ENCODE data around the gene DZANK1.
"Not testable (repeated sequence)": the region's sequence is repeated elsewhere in the genome, so short reads cannot be mapped to it uniquely, and the experiment has no call there.

The DZANK1 gene

DNA sequence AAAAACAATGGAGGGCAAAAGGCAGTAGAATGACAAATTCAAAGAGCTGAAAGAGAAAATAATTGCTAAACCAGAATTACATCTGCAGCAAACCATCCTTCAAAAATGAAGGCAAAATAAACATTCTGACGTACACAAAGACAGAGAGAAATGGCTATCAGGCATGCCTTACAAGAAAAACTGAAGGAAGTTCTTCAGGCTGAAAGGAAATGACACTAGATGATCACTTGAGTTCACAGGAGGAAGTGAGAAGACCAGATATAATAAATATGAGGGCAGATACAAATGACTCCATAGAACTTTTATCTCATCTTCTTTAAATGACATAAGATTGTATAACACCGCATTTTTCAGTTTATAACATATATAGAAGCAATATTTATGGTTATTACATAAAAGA lies 30.0 kb downstream of the DZANK1 start:
- DNase-seq (ENCODE audit: low spot score) = no peak

- DNase-seq (ENCODE audit: low spot score) = no peak
These were observed 35.6 kb downstream of the DZANK1 start for GRCh38 chr20:18431206-18431605.

GRCh38 chr20:18430172-18430826 lies 36.5 kb downstream of the DZANK1 start:
- DNase-seq (ENCODE audit: low spot score) = no peak

GRCh38 chr20:18428490-18429173 lies 38.2 kb downstream of the DZANK1 start:
- no peak for DNase-seq (ENCODE audit: low spot score)

DNA sequence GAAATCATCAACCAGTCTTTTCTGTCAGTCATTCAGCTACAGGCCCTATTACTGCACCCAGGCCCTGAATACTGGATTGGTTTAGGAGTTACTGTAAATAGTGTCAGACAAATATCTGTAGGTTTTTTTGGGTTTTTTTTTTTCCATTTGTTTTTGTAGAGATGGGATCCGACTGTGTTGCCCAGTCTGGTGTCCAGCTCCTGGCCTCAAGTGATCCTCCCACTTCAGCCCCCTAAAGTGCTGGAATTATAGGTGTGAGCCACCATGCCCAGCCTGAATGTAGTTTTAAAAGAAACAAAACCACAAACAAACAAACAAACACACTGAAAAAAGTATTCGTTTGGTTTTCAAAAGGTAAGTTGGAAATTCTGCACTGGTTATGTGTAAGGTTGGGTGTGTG lies 39.6 kb downstream of the DZANK1 start:
- DNase-seq (ENCODE audit: low spot score) = no peak

- DNase-seq (ENCODE audit: low spot score) = no peak
These were observed 45.2 kb downstream of the DZANK1 start for GRCh38 chr20:18421608-18422007.

DNA sequence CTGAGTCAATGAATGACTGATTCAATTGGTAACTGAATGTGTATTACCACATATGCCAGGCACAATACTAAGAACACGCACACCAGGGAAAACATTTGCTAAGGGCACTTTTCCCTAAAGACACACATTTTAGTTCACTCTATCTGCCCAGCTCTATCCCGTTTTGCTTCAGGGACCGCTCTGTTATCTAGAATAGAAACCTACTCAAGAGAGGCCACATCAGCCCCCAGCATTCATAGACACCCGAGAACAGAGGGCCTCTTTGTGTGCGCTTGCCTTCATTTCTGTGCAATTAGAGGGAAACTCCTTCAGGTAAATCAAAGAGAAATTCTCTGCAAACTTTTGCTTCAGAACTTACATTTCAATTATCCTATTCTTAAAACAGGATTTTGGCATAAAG lies 50.3 kb downstream of the DZANK1 start:
- no peak for DNase-seq (ENCODE audit: low spot score)

- no peak for DNase-seq (ENCODE audit: low spot score)
These were observed 52.7 kb downstream of the DZANK1 start for GRCh38 chr20:18414140-18414539.

- DNase-seq (ENCODE audit: low spot score) = no peak
These were observed 54.5 kb downstream of the DZANK1 start for GRCh38 chr20:18412221-18412901.

DNA sequence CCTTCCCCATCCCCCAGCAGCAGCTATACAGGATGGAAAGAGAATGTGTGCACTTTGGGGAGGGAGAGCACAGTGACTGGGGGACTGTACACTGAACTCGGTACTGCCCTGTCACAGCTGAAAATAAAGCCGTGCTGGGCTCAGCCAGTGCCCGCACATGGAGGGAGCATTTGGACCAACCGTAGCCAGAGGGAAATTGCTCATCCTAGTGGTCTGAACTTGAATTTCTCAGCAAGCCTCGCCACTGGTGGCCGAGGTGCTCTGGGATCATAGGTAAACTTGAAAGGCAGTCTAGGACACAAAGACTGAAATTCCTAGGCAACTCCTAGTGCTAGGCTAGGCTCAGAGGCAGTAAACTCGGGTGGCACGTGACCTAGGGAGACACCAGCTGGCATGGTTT lies 61.0 kb downstream of the DZANK1 start:
- DNase-seq (ENCODE audit: low spot score) = no peak

DNA sequence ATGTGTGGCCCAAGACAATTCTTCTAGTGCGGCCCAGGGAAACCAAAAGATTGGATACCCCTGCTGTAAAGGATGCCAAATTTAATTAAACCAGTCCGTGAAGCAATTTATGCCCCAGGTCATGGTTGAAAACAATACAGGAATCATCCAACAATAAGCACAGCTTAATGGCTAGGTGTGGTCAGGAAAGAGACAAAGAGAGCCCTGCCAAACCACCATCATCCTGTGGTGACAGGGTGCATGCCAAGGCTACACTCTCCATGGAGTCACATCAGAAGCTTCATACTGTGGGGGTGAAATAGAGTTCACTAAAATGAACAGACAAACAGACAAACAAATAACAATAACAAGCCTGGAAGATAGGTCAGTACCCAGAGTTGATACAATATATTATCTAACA lies 62.7 kb downstream of the DZANK1 start:
- DNase-seq (ENCODE audit: low spot score) = no peak

DNA sequence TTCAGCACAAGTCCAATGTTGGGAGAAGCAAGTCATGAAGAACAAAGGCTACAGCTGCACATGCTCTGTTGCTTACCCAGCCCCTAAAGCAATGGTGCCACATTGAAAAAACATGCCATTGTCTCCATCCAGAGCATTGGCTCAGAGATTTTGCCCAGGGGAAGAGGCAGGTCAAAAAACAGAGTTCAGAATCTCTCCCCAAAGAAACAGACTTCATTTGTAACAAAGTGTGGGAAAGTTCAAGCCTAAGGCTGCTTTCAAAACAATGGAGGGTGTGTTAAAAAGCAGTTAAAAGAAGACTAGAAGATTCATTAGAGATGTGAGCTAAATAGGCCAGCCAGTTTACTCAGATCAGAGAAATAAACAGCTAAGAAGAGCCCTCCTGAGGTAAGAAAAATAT lies 63.6 kb downstream of the DZANK1 start:
- DNase-seq (ENCODE audit: low spot score) = no peak

- DNase-seq (ENCODE audit: low spot score) = no peak
These were observed 65.5 kb downstream of the DZANK1 start for GRCh38 chr20:18401305-18401704.

DNA sequence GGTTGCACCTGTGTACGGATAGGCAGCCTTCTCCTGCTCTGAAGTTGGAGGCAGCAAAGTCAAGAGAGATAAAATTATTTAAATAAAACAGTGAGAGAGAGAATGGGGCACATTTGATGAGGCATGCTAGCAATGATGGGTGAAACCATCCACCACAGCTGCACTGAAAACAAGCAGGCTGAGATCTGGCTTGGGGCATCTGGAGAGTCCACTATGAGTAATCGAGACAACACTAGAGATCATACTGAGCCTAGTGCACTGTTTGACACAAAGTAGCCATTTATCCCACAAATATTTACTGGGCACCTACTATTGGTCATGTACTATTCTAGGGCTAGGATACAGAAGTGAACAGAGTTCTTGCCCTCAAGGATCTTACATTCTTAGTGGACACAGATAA lies 66.4 kb downstream of the DZANK1 start:
- no peak for DNase-seq (ENCODE audit: low spot score)

DNA sequence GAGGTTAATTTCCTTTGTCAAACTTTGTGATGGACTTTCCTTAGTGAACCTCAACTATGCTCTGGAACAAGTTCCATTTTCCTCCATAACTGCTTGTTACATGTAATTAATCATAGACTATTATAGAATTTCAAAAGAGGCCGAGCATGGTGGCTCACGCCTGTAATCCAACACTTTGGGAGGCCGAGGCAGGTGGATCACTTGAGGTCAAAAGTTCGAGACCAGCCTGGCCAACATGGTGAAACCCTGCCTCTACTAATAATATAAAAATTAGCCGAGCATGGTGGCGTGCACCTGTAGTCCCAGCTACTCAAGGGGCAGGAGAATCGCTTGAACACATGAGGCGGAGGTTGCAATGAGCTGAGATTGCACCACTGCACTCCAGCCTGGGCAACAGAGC lies 68.1 kb downstream of the DZANK1 start:
- DNase-seq (ENCODE audit: low spot score) = not testable (repeated sequence)

- DNase-seq (ENCODE audit: low spot score) = no peak
These were observed 69.8 kb downstream of the DZANK1 start for GRCh38 chr20:18397030-18397429.

DNA sequence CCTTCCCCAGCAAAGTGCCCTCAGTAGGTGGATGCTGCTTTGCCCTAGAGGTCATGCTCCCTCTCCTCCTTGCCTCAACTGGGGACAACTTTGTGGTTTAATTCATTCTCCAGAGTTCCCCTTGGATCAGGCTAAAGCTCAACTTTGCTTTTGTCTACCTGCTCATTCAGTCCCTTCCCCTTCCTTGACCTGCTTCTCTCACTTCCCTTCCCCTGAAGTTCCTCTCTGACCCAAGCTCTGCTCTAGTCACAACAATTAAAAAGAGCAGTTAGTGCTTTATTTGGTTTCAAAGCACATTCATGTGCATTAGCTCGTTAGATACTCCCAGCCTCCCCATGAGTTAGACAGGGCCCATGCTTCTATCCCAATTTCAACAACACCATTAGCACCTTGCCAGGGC lies 71.3 kb downstream of the DZANK1 start:
- DNase-seq (ENCODE audit: low spot score) = no peak

- DNase-seq (ENCODE audit: low spot score) = no peak
These were observed 72.5 kb downstream of the DZANK1 start for GRCh38 chr20:18394363-18394762.

DNA sequence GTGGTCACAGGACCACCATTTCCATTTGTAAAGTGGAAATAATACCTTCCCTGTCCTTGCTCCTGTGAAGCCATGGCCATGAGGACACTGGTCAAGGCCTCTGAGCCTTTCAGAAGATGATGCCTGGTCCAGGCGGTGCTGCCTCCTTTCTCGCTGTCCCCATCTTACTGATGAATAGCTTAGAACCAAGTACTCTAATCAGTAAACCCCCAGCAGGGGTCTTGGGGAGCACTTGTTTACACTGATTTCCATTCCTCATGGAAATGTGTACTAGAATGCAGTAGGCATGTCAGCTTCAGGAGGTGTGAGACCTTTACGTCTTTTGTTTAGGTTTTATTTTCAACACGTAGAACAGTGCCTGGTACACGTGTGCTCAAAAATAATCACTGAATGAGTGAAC lies 75.1 kb downstream of the DZANK1 start:
- DNase-seq (ENCODE audit: low spot score) = no peak

DNA sequence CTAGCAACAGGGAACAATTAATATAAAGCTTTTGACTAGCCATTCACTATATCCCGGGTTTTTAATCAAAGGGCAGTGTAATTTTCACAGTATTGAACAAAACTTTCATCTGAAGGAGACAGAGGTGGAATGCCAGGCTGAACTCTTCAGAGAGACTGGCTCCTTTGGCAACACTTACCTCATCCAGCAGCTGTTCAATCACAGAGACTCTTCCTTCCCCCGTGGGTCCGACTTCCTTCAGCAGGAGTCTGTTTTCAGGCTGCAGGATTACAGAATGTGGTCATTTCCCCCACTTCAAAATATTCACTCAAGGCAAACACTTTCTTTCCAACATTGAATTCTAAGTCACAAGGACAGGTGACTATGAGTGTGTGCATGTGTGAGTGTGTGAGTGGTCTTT lies 76.6 kb downstream of the DZANK1 start:
- DNase-seq (ENCODE audit: low spot score) = no peak

GRCh38 chr20:18388860-18389259 lies 78.0 kb downstream of the DZANK1 start:
- DNase-seq (ENCODE audit: low spot score) = no peak

- no peak for DNase-seq (ENCODE audit: low spot score)
These were observed 85.8 kb downstream of the DZANK1 start for GRCh38 chr20:18380908-18381529.

DNA sequence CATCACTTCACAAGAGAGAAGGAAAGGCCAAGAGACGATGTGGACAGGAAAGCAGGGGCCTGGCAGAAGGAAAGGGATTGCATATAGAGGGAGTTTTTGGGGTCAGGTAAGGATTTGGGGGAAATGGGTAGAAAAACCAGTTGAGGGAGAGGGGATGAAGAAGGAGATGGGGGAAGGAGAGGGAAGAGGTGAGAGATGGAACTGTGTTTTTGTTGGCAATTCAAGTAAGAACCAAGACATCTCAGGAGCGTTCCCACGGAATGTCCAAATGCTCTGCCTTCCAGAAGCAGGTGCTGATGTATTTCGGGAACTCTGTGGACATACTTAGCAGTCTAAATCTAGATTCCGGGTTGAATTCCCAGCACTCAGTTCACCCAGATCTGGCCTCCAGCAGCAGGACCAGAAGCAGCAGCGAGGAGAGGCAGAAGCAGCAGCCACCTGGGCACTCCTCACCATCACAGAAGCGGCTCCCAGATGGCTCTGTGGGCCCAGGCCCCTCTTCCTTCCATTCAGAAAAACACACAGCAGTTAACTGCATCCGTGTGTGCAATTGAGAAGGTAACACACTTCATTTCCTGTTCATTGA lies 88.8 kb downstream of the DZANK1 start:
- no peak for DNase-seq (ENCODE audit: low spot score)
